Sigmoid colon (tissue), 4 donors: Measurements from ENCODE around the gene SPSB1.

Source experiments
- CTCF ChIP-seq, 4 experiments: fragments of 450-650 bp in 3 of 4; fragments of 200-600 bp in 1 of 4; IDR thresholded peaks; one replicate each; pipeline ENCODE4 v1.5.1; 2016 to 2019; ENCODE audit warnings: antibody characterized with exemption in 4 of 4, mild to moderate bottlenecking in 3 of 4, moderate library complexity in 2 of 4
- EP300 ChIP-seq, 4 donors: sonication (generic); formaldehyde crosslinking; IDR thresholded peaks; one replicate each; pipeline ENCODE4 v1.6.1; 2017; ENCODE audit warnings: antibody characterized with exemption in 4 of 4
- POLR2A ChIP-seq, 2 donors: fragments of 450-650 bp; IDR thresholded peaks; one replicate each; pipeline ENCODE4 v1.6.1; 2016; ENCODE audit warnings: antibody characterized with exemption in 2 of 2, mild to moderate bottlenecking in 2 of 2, moderate library complexity in 2 of 2
- POLR2AphosphoS5 ChIP-seq, 4 donors: sonication (generic); formaldehyde crosslinking; IDR thresholded peaks; one replicate each; pipeline ENCODE4 v1.6.1; 2017; ENCODE audit warnings: antibody characterized with exemption in 4 of 4

GRCh38 chr1:9369964-9370788, 77.5 kb downstream of the SPSB1 start:
- TF ChIP-seq POLR2A (IDR thresholded peaks at IDR 0.05) (no peak), CTCF (IDR thresholded peaks at IDR 0.05) (no peak), POLR2AphosphoS5 (IDR thresholded peaks at IDR 0.05) (no peak), EP300 (IDR thresholded peaks at IDR 0.05) (no peak)
